Stomach (tissue), 4 donors: ENCODE results near the gene FAM209A.

Experiments used
- EP300 ChIP-seq: sonication (generic); formaldehyde crosslinking; IDR thresholded peaks from one replicate; pipeline ENCODE4 v1.6.1; 2017; ENCODE audit warnings: antibody characterized with exemption
- POLR2A ChIP-seq, 4 donors: fragments of 450-650 bp; IDR thresholded peaks; one replicate each; pipeline ENCODE4 v1.6.1; 2016; ENCODE audit warnings: antibody characterized with exemption in 4 of 4, control low read depth in 2 of 4, mild to moderate bottlenecking in 1 of 4, moderate library complexity in 1 of 4
- POLR2AphosphoS5 ChIP-seq, 3 donors: sonication (generic); formaldehyde crosslinking; IDR thresholded peaks; one replicate each; pipeline ENCODE4 v1.6.1; 2016; ENCODE audit warnings: antibody characterized with exemption in 3 of 3
- TF ChIP-seq, protein P1 (sequence below), 7 experiments: fragments of 450-650 bp in 4 of 7; fragments of 200-600 bp in 3 of 7; sonication (generic) in 3 of 7; IDR thresholded peaks; one replicate each; pipeline ENCODE4 v1.5.1; 2016 to 2019; ENCODE audit warnings: antibody characterized with exemption in 7 of 7, control low read depth in 2 of 7, mild to moderate bottlenecking in 1 of 7

- TF ChIP-seq, protein P1, sequence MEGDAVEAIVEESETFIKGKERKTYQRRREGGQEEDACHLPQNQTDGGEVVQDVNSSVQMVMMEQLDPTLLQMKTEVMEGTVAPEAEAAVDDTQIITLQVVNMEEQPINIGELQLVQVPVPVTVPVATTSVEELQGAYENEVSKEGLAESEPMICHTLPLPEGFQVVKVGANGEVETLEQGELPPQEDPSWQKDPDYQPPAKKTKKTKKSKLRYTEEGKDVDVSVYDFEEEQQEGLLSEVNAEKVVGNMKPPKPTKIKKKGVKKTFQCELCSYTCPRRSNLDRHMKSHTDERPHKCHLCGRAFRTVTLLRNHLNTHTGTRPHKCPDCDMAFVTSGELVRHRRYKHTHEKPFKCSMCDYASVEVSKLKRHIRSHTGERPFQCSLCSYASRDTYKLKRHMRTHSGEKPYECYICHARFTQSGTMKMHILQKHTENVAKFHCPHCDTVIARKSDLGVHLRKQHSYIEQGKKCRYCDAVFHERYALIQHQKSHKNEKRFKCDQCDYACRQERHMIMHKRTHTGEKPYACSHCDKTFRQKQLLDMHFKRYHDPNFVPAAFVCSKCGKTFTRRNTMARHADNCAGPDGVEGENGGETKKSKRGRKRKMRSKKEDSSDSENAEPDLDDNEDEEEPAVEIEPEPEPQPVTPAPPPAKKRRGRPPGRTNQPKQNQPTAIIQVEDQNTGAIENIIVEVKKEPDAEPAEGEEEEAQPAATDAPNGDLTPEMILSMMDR (IDR thresholded peaks at IDR 0.05): no peak
- TF ChIP-seq EP300 (no peak), POLR2AphosphoS5 (IDR thresholded peaks at IDR 0.05) (no peak), POLR2A (IDR thresholded peaks at IDR 0.05) (no peak)
These were observed 41.0 kb downstream of the FAM209A start for GRCh38 chr20:56565511-56565910.
